Nucleus accumbens (tissue), 56 donors: ENCODE results near the gene SLC6A1.

Source experiments
- DNase-seq, 56 donors: peaks; one replicate each; lab custom pipeline; 2025; lab: John Stamatoyannopoulos, UW

The SLC6A1 gene

GRCh38 chr3:11086856-11087255, 94.3 kb downstream of the SLC6A1 start:
- no peak for DNase-seq

- DNase-seq = no peak
These were observed 95.5 kb downstream of the SLC6A1 start for GRCh38 chr3:11088066-11088465.

GRCh38 chr3:11088831-11089230, 96.3 kb downstream of the SLC6A1 start:
- no peak for DNase-seq
